ENCODE data around the gene ADRA1B.

The ADRA1B gene

GRCh38 chr5:159928122-159928909 is 12.0 kb downstream of the ADRA1B start:
- TF ChIP-seq CTCF (IDR thresholded peaks at IDR 0.05; ENCODE audit: low read depth, low read length): no peak
- DNase-seq (ENCODE audit: extremely low read depth, low read depth): no peak

DNA sequence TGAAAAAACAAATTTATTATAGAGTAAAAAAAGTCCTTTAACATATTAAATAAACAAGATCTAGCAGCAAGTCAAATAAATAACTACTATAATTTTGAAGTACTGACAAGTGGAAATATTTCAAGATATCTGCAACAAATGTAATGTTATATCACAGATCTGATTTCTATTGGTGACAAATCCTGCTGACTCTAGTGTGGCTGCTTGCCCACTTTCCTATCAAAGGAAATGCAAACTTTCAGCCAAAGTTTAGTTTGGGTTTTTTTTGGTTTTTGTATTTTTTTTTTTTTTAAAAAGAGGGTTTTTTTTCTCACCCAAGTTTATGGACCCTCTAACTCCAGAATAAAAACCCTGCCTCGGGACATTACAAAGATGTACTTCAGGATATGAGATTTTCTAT is 12.9 kb downstream of the ADRA1B start:
- TF ChIP-seq CTCF (IDR thresholded peaks at IDR 0.05; ENCODE audit: low read depth, low read length): no peak
- DNase-seq (ENCODE audit: extremely low read depth, low read depth): no peak

DNA sequence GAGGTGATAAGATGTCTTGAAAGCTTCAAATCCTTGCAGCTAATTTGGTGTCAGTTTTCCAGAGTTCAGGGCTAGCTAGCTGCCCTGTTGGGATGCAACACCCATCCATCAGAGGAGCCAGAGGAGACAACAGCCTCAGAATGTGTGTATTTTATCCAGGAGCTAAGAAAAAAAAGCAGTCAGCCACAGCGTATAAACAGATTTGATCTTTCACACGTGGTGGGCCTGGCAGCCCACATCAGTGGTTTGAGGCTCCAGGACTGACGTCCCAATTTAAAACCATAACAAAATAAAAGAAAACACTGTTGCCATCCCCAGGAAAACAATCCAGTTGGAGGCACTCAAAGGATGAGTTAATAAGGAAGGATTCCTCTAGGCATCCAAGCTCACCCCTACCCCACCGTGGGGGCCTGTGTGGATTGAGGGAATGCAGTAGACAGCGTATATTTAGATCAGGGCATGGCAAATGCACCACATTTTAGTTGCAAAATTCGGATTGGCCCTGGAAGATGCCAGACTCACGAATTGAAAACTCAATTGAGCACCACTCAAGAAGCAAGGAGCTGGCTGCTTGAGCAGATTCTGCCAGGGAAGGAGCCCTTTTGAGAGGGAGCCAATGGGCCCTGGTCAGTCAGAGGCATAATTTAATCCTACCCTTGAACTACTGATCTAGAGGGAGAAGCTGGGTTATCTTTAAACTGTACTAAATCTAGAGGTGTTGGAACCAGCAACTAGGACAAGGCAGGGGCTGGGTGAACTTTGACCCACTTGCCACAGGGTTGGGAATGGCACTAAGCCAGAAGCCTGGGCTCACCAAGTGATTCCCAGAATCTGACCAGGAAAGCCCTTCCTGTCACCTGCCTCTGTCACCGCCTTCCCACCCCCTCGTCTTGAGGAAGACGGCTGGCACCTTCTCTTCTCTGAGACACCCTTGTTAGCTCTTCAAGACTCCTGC is 17.5 kb downstream of the ADRA1B start:
- TF ChIP-seq CTCF (IDR thresholded peaks at IDR 0.05; ENCODE audit: low read depth, low read length): no peak
- DNase-seq (ENCODE audit: extremely low read depth, low read depth): no peak

GRCh38 chr5:159935946-159936345 is 19.7 kb downstream of the ADRA1B start:
- TF ChIP-seq CTCF (IDR thresholded peaks at IDR 0.05; ENCODE audit: low read depth, low read length): no peak
- DNase-seq (ENCODE audit: extremely low read depth, low read depth): no peak

DNA sequence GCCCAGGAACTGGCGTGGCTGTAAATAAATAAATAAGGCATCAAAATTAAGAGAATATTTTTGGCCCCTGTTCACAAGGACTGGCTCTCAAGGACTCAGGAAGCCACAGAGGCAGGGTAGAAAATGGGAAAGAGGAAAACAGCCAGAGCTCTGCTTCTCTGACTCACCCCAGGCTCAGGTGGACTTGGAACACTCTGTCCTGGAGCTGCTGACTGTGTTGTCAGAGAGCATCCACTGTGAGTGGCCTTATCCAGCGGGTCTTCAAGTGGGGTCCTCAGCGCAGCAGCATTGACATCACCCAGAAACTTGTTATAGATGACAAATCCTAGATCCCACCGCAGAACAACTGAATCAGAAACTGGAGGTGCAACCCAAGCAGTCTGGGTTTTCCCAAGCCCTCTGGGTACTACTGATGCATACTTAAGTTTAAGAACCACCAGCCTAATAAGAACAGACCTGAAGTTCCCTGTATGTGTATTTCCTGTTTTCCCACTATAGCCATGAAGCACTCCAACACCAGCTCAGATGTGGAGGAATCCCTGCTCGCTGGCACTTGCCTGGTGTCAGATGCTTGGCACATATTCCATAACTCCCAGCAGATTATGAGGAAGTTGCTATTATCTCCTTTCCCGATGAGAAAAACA is 20.5 kb downstream of the ADRA1B start:
- DNase-seq (ENCODE audit: extremely low read depth, low read depth): no peak
- TF ChIP-seq CTCF (IDR thresholded peaks at IDR 0.05; ENCODE audit: low read depth, low read length): no peak

- no peak for TF ChIP-seq CTCF (IDR thresholded peaks at IDR 0.05; ENCODE audit: low read depth, low read length)
- DNase-seq (ENCODE audit: extremely low read depth, low read depth): no peak
Observed at GRCh38 chr5:159937580-159937979, 21.3 kb downstream of the ADRA1B start.

All from AG09319 (cell line).